ENCODE measurements around the gene ARID2.

- TF ChIP-seq EZH2phosphoT487 (IDR thresholded peaks at IDR 0.05; ENCODE audit: insufficient read depth, low read depth) = no peak
- TF ChIP-seq EZH2 (IDR thresholded peaks at IDR 0.05; ENCODE audit: insufficient read depth, poor library complexity, severe bottlenecking) = no peak
Observed at GRCh38 chr12:45863332-45863731, 133.8 kb downstream of the ARID2 start.

Measured in GM23248 (cell line).